Measurements from ENCODE around the gene AKAP6. TPM values are rescaled to one million over a fixed set of nuclear protein-coding genes. Genes with fewer than 3 reads are reported as not detected.

Gene AKAP6
- total RNA-seq, 1 donor from 2014 or later, result 0.51 TPM

DNA sequence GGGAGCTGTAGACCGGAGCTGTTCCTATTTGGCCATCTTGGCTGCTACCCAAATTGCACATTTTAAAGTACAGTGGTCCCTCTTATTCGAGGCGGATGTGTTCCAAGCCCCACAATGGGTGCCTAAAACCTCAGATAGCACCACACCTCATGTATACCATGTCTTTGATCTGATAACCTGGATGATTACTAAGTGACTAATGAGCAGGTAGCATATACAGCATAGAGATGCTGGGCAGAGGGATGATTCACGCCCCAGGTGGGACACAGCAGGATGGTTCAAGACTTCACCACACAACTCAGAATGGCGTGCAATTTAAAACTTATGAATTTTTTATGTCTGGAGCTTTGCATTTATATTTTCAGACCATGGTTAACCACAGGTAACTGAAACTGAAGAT is 255.0 kb downstream of the AKAP6 start:
- no peaks in the 10 kb centered on the region for H3K9me3 Mint-ChIP-seq
- H3K27me3 Mint-ChIP-seq, result no peaks in the 10 kb centered on the region
- H3K4me3 Mint-ChIP-seq, result no peak overlapping the region
- H3K36me3 Mint-ChIP-seq (ENCODE audit: low read depth), result no peaks in the 10 kb centered on the region
- no peak overlapping the region for H3K27ac Mint-ChIP-seq
- DNase-seq, result no peak
- intact Hi-C loops (cut with micrococcal nuclease), result no loop called here
- H3K4me1 Mint-ChIP-seq, result no peaks in the 10 kb centered on the region

DNA sequence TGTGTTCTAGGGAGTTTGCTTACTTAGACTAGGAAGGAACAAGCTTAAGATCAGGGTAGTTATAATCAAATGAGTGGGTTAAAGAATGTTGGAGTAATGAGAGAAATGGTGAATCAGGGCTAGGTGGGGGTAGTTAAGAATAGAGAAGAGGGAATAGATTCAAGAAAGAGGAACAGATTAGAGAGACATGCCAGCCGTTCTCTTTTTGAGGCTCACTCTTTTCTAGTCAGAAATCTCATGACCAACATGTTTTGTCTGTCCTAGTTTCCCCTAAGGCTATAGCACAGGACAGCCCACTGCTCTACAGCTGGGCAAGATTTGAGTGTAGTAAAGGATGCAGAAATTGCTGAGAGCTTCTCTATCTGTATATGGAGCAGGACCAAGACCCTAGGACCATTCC is 258.4 kb downstream of the AKAP6 start:
- no peak for DNase-seq
- no peaks in the 10 kb centered on the region for H3K9me3 Mint-ChIP-seq
- no peak overlapping the region for H3K4me3 Mint-ChIP-seq
- no peaks in the 10 kb centered on the region for H3K27me3 Mint-ChIP-seq
- intact Hi-C loops (cut with micrococcal nuclease), result no loop called here
- H3K36me3 Mint-ChIP-seq (ENCODE audit: low read depth), result no peaks in the 10 kb centered on the region
- no peak overlapping the region for H3K27ac Mint-ChIP-seq
- no peaks in the 10 kb centered on the region for H3K4me1 Mint-ChIP-seq

DNA sequence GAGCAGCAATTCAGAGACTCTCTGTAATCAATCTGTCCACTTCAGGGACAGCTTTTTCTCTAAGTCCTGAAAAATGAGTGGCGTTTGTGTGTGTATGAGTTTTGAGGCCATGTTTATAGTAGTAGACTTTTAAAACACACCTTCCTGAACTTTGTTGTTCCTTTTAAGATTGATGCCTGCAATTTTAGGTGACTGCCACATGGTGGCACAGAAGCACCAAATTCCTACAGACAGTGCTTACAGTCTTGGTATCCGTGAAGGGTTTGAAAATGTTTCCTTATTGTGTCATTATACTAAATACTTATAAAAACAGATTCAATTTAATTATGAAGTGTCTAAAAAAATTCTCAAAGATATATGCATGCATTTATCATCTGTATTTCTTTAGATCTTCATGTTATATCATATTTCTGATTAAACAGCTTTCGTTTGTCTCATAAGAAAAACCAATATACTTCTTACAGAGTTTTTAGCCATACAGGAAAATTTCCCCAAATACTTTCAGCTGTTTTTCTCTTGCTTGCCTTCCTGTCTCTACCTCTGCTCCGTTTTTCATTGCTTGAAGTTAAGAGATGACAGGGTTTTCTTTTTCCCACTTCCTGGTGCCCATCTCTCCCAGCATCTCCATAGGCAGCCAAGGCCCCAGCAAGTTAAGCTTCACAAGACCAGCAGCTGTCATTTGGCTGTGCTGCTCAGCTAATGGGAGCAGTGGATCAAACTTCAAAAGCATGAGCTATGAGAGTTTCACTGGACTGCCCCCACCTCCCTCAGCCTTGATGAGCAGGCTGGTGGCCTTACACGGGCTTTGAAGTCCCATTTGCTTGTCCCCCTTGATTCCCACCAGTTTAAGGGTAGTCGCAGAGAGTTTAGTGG is 259.6 kb downstream of the AKAP6 start:
- intact Hi-C loops (cut with micrococcal nuclease), result no loop called here
- H3K27ac Mint-ChIP-seq, result no peak overlapping the region
- H3K4me3 Mint-ChIP-seq, result no peak overlapping the region
- no peaks in the 10 kb centered on the region for H3K4me1 Mint-ChIP-seq
- H3K36me3 Mint-ChIP-seq (ENCODE audit: low read depth), result no peaks in the 10 kb centered on the region
- no peaks in the 10 kb centered on the region for H3K9me3 Mint-ChIP-seq
- H3K27me3 Mint-ChIP-seq, result no peaks in the 10 kb centered on the region
- peak; percentile 57 for DNase-seq

DNA sequence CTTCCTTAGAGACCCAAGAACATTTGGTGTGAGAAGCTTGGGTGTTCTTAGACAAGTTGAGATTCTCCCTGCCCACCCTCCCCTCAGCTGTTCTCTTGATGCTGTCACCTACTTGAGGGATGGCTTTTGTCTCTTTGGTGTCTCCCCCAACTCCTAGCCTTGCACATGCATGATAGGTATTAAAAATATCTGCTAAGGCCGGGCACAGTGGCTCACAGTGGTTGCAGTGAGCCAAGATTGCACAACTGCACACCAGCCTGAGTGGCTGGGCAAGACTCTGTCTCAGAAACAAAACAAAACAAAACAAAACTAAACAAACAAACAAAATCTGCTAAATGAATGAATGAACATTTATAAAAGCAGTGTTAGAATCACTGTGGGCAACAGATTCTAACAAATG is 261.1 kb downstream of the AKAP6 start:
- Mint-ChIP-seq H3K4me3 (no peak overlapping the region), H3K9me3 (no peaks in the 10 kb centered on the region), H3K36me3 (ENCODE audit: low read depth) (no peaks in the 10 kb centered on the region), H3K27ac (no peak overlapping the region), H3K4me1 (no peaks in the 10 kb centered on the region), H3K27me3 (no peaks in the 10 kb centered on the region)
- no peak for DNase-seq
- intact Hi-C loops (cut with micrococcal nuclease), result no loop called here

DNA sequence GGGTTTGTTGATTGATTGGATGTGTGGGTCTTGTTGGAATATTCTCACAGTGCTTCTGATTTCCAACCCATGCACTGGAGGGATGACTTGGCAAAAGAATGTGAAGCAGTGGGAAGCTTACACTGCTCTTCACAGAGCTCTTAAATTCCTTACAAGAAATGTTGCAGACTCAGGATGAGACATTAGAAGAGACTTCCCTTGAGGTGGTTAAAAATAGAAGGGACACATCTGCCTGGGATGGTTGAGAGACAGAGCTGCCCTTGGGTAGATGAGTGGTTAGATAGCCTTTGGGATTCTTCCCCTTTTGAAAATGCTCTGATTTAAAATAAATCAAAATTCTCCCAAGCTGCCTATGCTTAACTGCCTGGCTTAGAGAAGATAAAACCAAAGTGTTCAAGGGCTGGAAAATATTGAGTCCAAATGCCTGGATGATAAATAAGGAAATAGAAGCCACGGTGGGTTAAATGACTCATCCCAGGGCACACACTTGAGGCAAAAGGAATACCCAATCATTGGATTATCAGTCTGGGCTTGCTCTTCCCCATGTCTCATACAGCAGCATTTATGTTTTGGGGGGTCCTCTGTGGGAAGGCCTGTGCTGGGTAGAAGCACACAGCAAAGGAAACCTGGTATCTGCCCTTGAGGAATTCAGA is 264.3 kb downstream of the AKAP6 start:
- DNase-seq, result no peak
- Mint-ChIP-seq H3K36me3 (ENCODE audit: low read depth) (no peaks in the 10 kb centered on the region), H3K4me1 (no peaks in the 10 kb centered on the region), H3K27me3 (no peaks in the 10 kb centered on the region), H3K9me3 (no peaks in the 10 kb centered on the region), H3K27ac (no peak overlapping the region), H3K4me3 (no peak overlapping the region)
- intact Hi-C loops (cut with micrococcal nuclease), result no loop called here

DNA sequence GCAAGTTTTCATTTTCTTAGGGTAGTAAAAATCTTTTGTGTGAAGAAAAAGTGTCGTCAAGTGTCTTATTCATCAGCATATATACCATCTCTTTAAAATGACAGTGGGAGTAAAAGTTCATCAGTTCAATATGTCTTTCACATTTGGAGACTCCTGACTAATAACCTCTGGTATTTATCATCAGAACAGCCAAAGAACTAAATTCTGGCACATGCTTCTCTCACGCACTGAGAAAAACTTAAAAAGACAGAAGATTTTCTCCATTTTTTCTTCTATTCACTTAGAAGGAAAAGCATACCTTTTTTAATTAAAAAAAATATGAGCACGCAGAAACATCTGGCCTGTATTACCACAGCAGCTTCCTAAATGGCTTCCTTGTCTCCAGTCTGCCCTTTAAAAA is 265.7 kb downstream of the AKAP6 start:
- H3K4me1 Mint-ChIP-seq, result no peaks in the 10 kb centered on the region
- no peak overlapping the region for H3K4me3 Mint-ChIP-seq
- H3K27me3 Mint-ChIP-seq, result no peaks in the 10 kb centered on the region
- DNase-seq, result no peak
- no peak overlapping the region for H3K27ac Mint-ChIP-seq
- intact Hi-C loops (cut with micrococcal nuclease), result no loop called here
- no peaks in the 10 kb centered on the region for H3K36me3 Mint-ChIP-seq (ENCODE audit: low read depth)
- no peaks in the 10 kb centered on the region for H3K9me3 Mint-ChIP-seq

DNA sequence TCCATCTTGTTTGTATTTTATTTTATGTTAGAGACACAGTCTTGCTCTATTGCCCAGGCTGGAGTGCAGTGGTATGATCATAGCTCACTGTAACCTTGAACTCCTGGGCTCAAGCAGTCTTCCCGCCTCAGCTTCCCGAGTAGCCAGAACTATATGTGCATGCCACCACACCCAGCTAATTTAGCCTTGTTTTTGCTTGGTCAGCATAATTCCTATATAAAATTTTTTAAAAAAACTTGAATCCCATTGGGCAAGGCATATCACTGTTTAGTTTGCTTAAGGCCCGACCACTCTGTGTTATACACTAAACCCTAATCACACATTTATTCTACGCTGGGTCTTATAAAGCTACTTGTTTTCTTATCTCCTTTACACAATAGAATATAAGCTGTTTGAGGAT is 266.4 kb downstream of the AKAP6 start:
- Mint-ChIP-seq H3K36me3 (ENCODE audit: low read depth) (no peaks in the 10 kb centered on the region), H3K9me3 (no peaks in the 10 kb centered on the region), H3K4me1 (no peaks in the 10 kb centered on the region), H3K27me3 (no peaks in the 10 kb centered on the region), H3K27ac (no peak overlapping the region), H3K4me3 (no peak overlapping the region)
- DNase-seq, result no peak
- intact Hi-C loops (cut with micrococcal nuclease), result no loop called here

DNA sequence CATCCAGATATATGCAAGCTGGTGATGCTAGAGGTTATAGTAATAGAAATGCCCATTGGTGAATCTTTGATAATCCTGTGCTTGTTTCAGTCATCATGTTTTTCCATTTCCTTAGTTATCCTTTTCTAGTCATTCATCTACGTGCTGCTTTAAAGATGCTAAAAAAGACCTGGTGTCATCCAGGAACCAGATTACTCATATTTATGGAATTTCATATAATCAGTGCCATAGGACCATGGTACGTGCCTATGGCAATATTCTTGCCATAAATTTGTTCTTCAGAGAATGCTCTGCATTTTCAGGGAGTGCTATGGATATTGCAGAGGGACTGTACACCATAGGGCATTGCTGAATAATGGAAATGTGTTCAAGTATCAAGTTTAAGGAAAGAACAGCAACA is 267.3 kb downstream of the AKAP6 start:
- Mint-ChIP-seq H3K36me3 (ENCODE audit: low read depth) (no peaks in the 10 kb centered on the region), H3K27me3 (no peaks in the 10 kb centered on the region), H3K4me1 (no peaks in the 10 kb centered on the region), H3K9me3 (no peaks in the 10 kb centered on the region), H3K27ac (no peak overlapping the region), H3K4me3 (no peak overlapping the region)
- DNase-seq, result no peak
- intact Hi-C loops (cut with micrococcal nuclease), result no loop called here

DNA sequence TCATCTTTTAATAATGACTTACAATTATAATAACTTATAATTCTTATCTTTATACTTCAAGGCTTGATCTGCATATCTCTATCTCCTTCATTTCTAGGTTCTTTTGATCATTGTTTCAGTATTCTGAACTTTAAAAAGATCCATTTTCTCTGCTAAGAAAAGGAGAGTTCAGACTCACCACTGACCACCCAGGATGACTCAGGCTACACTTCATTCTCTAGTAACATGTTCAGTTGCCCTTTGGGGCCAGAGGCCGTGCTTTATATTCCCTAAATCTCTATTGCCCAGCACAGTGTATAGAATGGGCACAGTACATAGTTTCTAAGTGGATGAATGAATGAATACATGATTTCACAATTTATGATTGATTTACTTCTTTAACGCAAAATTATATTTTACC is 268.7 kb downstream of the AKAP6 start:
- intact Hi-C loops (cut with micrococcal nuclease), result no loop called here
- no peak overlapping the region for H3K4me3 Mint-ChIP-seq
- no peak for DNase-seq
- H3K9me3 Mint-ChIP-seq, result no peaks in the 10 kb centered on the region
- no peaks in the 10 kb centered on the region for H3K4me1 Mint-ChIP-seq
- H3K36me3 Mint-ChIP-seq (ENCODE audit: low read depth), result no peaks in the 10 kb centered on the region
- H3K27ac Mint-ChIP-seq, result no peak overlapping the region
- no peaks in the 10 kb centered on the region for H3K27me3 Mint-ChIP-seq

DNA sequence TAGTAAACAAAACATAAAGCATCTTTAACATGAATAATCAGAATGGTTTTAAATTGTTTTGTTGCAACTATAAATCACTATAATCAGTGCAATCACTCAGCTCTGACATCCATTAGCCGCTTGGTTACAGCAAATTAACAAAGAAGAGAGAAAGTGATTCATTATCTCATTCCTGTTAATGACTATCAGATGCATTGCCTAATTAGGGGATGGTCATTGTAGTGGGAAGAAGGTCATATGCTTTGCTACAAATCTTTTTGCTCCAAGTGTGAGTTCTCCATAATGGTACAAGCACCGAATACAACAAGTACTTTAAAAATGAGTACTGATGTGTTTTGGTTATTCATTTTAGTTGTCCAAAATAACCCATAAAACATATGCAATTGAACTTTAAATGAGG is 272.0 kb downstream of the AKAP6 start:
- DNase-seq, result no peak
- H3K4me3 Mint-ChIP-seq, result no peak overlapping the region
- no peaks in the 10 kb centered on the region for H3K9me3 Mint-ChIP-seq
- H3K27me3 Mint-ChIP-seq, result no peaks in the 10 kb centered on the region
- H3K36me3 Mint-ChIP-seq (ENCODE audit: low read depth), result no peaks in the 10 kb centered on the region
- no peaks in the 10 kb centered on the region for H3K4me1 Mint-ChIP-seq
- intact Hi-C loops (cut with micrococcal nuclease), result no loop called here
- no peak overlapping the region for H3K27ac Mint-ChIP-seq

DNA sequence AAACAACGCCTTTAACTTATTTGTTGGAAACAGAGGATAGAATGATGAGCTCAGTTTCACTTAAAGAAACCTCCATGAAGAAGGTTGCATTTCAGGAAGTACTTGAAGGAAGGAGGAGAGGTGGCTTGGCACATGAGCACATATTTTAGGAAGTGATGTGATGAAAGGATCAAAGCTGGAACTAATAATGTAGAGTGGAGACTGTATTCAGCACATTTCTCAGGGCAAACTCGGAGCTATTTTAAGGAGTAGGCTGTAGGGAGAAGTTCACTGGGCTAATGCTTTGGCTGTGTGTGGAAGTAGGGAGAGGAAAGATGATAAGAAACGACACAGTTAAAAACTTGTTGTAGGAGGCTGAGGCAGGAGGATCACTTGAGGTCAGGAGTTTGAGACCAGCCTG is 272.8 kb downstream of the AKAP6 start:
- no peak overlapping the region for H3K4me3 Mint-ChIP-seq
- no peaks in the 10 kb centered on the region for H3K36me3 Mint-ChIP-seq (ENCODE audit: low read depth)
- no peaks in the 10 kb centered on the region for H3K4me1 Mint-ChIP-seq
- no peak for DNase-seq
- no peak overlapping the region for H3K27ac Mint-ChIP-seq
- intact Hi-C loops (cut with micrococcal nuclease), result no loop called here
- H3K9me3 Mint-ChIP-seq, result no peaks in the 10 kb centered on the region
- H3K27me3 Mint-ChIP-seq, result no peaks in the 10 kb centered on the region

DNA sequence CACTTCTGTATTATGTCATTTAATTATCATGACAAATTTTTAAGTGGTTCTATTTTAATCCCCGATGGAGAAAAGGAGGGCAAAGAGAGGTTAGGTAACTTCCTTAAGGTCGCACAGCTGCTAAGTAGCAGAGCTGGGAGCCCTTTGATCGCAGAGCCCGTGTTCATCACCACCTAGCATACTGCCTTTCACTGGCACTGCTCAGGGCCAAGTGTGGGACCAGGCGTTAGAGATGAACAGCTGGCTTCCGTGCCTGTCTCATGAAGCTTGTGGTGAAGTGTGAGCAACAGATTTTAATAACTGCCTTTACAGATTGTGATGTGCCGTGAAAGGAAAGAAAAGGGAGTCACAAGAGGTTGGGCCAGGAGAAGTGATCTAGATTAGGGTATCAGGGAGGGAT is 273.6 kb downstream of the AKAP6 start:
- H3K36me3 Mint-ChIP-seq (ENCODE audit: low read depth), result no peaks in the 10 kb centered on the region
- no peaks in the 10 kb centered on the region for H3K4me1 Mint-ChIP-seq
- H3K27ac Mint-ChIP-seq, result no peak overlapping the region
- intact Hi-C loops (cut with micrococcal nuclease), result no loop called here
- no peak overlapping the region for H3K4me3 Mint-ChIP-seq
- no peak for DNase-seq
- no peaks in the 10 kb centered on the region for H3K9me3 Mint-ChIP-seq
- H3K27me3 Mint-ChIP-seq, result no peaks in the 10 kb centered on the region

DNA sequence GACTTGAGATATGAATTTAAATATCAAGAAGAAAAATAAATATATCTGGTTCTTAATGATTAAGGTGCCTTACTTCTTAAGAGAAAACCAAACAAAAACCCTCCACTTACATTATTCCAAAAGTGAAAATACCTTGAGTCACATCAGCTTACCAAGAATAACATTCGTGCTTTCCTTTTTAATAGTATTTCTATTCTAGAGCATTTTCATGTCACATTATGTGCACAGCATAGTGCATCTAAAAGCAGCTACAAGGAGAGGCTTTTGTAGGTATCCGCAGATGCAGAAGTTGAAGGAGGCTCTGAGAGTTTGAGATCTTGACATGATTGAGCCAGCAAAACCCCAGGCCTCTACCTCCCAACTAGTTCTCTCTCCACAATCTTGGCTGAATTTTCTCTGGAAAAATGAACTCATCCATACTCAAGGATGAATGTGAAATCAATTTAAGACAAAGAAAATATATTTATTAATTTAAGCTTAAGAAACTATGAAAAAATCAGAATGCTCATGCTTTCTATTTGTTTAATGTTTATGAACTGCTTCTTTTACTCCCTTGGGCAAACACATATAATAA is 275.0 kb downstream of the AKAP6 start:
- DNase-seq, result no peak
- H3K9me3 Mint-ChIP-seq, result no peaks in the 10 kb centered on the region
- no peaks in the 10 kb centered on the region for H3K4me1 Mint-ChIP-seq
- H3K4me3 Mint-ChIP-seq, result no peak overlapping the region
- intact Hi-C loops (cut with micrococcal nuclease), result no loop called here
- H3K36me3 Mint-ChIP-seq (ENCODE audit: low read depth), result no peaks in the 10 kb centered on the region
- H3K27ac Mint-ChIP-seq, result no peak overlapping the region
- no peaks in the 10 kb centered on the region for H3K27me3 Mint-ChIP-seq

DNA sequence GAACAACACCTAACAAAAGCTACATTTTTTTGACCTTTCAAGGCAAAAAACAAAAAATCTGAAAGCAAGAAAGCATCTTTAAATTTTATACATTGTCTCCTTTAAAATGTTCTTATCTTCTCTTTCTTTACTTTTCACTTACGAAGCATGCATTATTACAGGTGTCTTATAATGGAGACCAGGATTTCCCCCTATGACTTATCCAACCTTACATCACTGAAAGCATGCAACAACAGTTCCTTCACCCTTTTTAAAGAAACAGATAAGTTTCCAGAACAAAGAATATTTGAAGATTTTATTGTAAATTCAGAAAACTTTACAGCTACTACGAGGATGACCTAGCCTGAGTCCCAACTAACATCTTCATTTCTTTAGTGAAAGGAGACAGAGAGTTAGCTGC is 277.2 kb downstream of the AKAP6 start:
- H3K27ac Mint-ChIP-seq, result no peak overlapping the region
- no peak overlapping the region for H3K4me3 Mint-ChIP-seq
- H3K9me3 Mint-ChIP-seq, result no peaks in the 10 kb centered on the region
- no peaks in the 10 kb centered on the region for H3K36me3 Mint-ChIP-seq (ENCODE audit: low read depth)
- H3K27me3 Mint-ChIP-seq, result no peaks in the 10 kb centered on the region
- intact Hi-C loops (cut with micrococcal nuclease), result no loop called here
- DNase-seq, result no peak
- H3K4me1 Mint-ChIP-seq, result no peaks in the 10 kb centered on the region

Data from activated CD4-positive, alpha-beta T cell treated with anti-CD3 and anti-CD28 coated beads, Interleukin-2, amount 10 ng/mL, durations not matched to agents 24 days and 14 days (primary cell).